ENCODE data around the gene FBXO11. TPM values are rescaled to one million over a fixed set of nuclear protein-coding genes. Genes with fewer than 3 reads are reported as not detected.
"Not testable (repeated sequence)": the region's sequence is repeated elsewhere in the genome, so short reads cannot be mapped to it uniquely, and the experiment has no call there.

Gene FBXO11
- total RNA-seq, 2 experiments from 2014 or later, result 33.0 to 40.3 TPM

DNA sequence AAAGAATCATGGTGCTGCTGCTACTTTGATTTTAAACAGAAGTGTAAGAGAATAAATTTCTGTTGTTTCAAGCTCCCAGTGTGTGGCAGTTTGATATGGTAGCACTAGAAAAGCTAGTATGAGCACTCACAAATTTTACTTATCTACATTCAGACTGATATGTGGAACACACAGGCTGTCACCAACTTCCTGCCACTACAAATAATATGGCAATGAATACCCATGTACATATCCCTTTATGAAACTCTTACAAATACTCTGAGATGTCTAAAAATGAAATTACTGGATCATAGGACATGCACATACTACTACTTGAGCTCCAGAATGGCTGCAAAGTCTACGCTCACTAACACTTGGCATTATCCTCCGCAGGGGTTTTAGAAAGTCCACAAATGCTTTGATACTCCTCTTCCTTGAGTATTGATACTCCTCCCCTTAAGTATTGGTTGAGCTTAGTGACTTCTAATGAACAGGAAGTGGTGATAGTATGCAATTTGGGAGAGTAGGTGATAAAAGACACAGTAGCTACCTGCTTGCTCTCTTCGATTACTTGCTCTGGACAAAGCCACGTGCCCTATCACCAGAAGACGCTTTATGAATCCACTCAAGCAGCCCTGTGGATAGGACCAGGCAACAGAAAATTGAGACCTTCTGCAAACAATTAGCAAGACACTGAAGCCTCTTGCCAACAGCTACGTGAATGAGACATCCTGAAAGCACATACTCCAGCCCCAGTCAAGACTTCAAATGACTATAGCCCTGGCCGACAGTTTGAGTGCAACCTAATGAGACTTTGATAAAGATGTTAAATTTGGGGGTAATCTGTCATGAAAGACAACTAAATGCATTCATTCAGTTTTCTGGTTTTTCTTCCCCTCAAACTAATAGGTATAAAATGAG is 35.4 kb downstream of the FBXO11 start:
- intact Hi-C loops (cut with DNase I, micrococcal nuclease), result no loop called here
- ATAC-seq (peak; percentile 68), DNase-seq (no peak)
- CTCF ChIA-PET, result interaction anchor here (0.6 to 2.5 kb wide), 10 partner anchors 8 to 238 kb away, joined by 3 to 16 read pairs (median 4); partner anchors contain the start of gene FBXO11
- POLR2A ChIA-PET, result no interaction called here
- peaks cover 38% of the 10 kb centered on the region for H3K36me3 Mint-ChIP-seq (ENCODE audit: low read depth)
- H3K27ac Mint-ChIP-seq, result peak overlapping the region; percentile 76
- H3K9me3 Mint-ChIP-seq (ENCODE audit: low read depth), result no peaks in the 10 kb centered on the region
- H3K27me3 Mint-ChIP-seq, result no peaks in the 10 kb centered on the region
- no peak overlapping the region for H3K4me3 Mint-ChIP-seq
- peaks cover 85% of the 10 kb centered on the region for H3K4me1 Mint-ChIP-seq

DNA sequence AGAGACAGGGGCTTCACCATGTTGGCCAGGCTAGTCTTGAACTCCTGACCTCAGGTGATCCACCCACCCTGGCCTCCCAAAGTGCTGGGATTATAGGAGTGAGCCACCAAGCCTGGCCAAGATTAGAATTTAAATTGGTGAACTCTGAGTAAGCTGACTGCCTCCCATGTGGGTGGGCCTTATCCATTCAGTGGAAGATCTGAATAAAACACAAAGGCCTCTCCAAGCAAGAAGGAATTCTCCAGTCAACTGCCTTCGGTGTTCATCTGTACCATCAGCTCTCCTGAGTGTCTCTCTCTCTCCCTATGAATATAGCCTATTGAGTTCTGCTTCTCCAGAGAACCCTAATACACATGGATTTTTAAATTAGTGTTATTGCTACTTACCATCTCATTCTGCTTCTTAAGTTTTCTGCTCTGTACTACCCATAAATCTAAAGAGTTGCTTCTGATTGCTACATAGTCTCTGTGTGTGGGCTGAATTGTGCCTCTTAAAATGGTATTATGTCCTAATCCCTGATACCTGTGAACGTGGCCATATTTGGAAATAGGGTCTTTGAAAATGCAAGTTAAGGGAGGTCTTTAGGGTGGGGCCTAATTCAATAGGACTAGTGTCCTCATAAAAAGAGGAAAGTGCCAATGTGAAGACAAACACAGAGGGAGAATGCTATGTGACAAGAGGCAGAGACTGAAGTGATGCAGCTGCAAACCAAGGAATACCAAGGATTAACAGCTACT is 36.3 kb downstream of the FBXO11 start:
- DNase-seq (no peak), ATAC-seq (no peak)
- ChIA-PET CTCF (interaction anchor here (0.6 to 2.5 kb wide), 7 partner anchors 11 to 239 kb away, joined by 3 to 16 read pairs (median 4); no protein-coding TSS in a partner anchor), POLR2A (no interaction called here)
- H3K9me3 Mint-ChIP-seq (ENCODE audit: low read depth), result no peaks in the 10 kb centered on the region
- no peak overlapping the region for H3K4me3 Mint-ChIP-seq
- peaks cover 36% of the 10 kb centered on the region for H3K36me3 Mint-ChIP-seq (ENCODE audit: low read depth)
- intact Hi-C loops (cut with DNase I, micrococcal nuclease), result no loop called here
- no peaks in the 10 kb centered on the region for H3K27me3 Mint-ChIP-seq
- H3K4me1 Mint-ChIP-seq, result peaks cover 87% of the 10 kb centered on the region
- peak overlapping the region; percentile 32 for H3K27ac Mint-ChIP-seq

GRCh38 chr2:47868611-47869352 is 37.5 kb downstream of the FBXO11 start:
- intact Hi-C loops (cut with DNase I, micrococcal nuclease), result no loop called here
- DNase-seq (no peak), ATAC-seq (no peak)
- ChIA-PET POLR2A (no interaction called here), CTCF (interaction anchor here (0.6 to 1.8 kb wide), 4 partner anchors 7 to 15 kb away, joined by 3 to 4 read pairs (median 4); no protein-coding TSS in a partner anchor)
- H3K27me3 Mint-ChIP-seq, result no peaks in the 10 kb centered on the region
- H3K4me1 Mint-ChIP-seq, result peaks cover 89% of the 10 kb centered on the region
- peak overlapping the region; percentile 37 for H3K27ac Mint-ChIP-seq
- no peaks in the 10 kb centered on the region for H3K9me3 Mint-ChIP-seq (ENCODE audit: low read depth)
- H3K36me3 Mint-ChIP-seq (ENCODE audit: low read depth), result peaks cover 36% of the 10 kb centered on the region
- H3K4me3 Mint-ChIP-seq, result no peak overlapping the region

- Mint-ChIP-seq H3K9me3 (ENCODE audit: low read depth) (no peaks in the 10 kb centered on the region), H3K4me3 (no peak overlapping the region), H3K36me3 (ENCODE audit: low read depth) (peaks cover 31% of the 10 kb centered on the region), H3K27ac (peak overlapping the region; percentile 24), H3K27me3 (no peaks in the 10 kb centered on the region), H3K4me1 (peaks cover 85% of the 10 kb centered on the region)
- ATAC-seq (no peak), DNase-seq (no peak)
- intact Hi-C loops (cut with DNase I, micrococcal nuclease), result no loop called here
- ChIA-PET POLR2A (no interaction called here), CTCF (interaction anchor here (0.6 to 1.8 kb wide), 6 partner anchors 9 to 385 kb away, joined by 3 to 10 read pairs (median 4); no protein-coding TSS in a partner anchor)
Measured at GRCh38 chr2:47867205-47867604, 39.1 kb downstream of the FBXO11 start.

DNA sequence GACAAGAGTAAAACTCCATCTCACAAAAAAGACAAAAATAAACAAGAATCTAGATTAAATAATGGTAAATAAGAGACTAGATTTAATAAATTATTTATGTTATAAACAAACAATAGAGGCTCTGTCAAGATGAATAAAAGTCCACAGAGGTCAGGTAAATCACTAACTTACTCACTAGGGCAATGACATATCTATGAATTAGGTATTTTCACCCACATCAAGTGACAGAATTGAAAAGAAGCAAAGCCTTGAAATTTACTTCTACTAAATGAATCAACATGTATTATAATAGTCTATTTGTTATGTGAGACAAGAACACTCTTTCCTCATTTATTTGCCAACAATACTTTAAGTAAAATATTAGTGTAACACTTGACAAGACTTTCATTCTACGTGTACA is 41.7 kb downstream of the FBXO11 start:
- DNase-seq, result no peak

DNA sequence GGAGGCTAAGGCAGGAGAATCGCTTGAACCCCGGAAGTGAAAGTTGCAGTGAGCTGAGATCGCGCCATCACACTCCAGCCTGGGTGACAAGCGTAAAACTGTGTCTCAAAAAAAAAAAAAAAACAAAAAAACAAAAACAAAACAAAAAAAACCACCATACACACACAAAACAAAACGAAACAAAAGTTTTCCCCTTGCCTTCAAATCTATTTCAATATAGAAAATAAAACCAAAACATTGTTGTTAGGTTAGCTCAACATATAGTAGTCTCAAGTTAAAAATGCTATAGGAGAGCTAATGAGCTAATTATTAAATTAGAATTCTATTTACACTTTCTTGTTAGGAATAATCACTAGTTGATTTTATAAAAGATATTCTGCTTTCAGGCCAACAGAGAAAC is 43.3 kb downstream of the FBXO11 start:
- peaks cover 63% of the 10 kb centered on the region for H3K4me1 Mint-ChIP-seq
- no peak overlapping the region for H3K27ac Mint-ChIP-seq
- ATAC-seq, result no peak
- ChIA-PET CTCF (interaction anchor here (0.7 to 1.6 kb wide), 4 partner anchors 9 to 243 kb away, joined by 3 to 5 read pairs (median 4); no protein-coding TSS in a partner anchor), POLR2A (interaction anchor here (0.7 kb wide), 1 partner anchor 11 kb away, joined by 3 read pairs; no protein-coding TSS in a partner anchor)
- peaks cover 8% of the 10 kb centered on the region for H3K36me3 Mint-ChIP-seq (ENCODE audit: low read depth)
- DNase-seq, result no peak
- no peaks in the 10 kb centered on the region for H3K9me3 Mint-ChIP-seq (ENCODE audit: low read depth)
- H3K27me3 Mint-ChIP-seq, result no peaks in the 10 kb centered on the region
- intact Hi-C loops (cut with DNase I, micrococcal nuclease), result loop anchor here in 1 of 2 experiments (2.0 kb wide), 1 partner anchor 558 kb away; no protein-coding TSS in a partner anchor
- no peak overlapping the region for H3K4me3 Mint-ChIP-seq

More for the DNA sequence above, 41.7 kb downstream of the FBXO11 start:
- Mint-ChIP-seq H3K27me3 (no peaks in the 10 kb centered on the region), H3K4me3 (no peak overlapping the region), H3K27ac (no peak overlapping the region), H3K9me3 (ENCODE audit: low read depth) (no peaks in the 10 kb centered on the region), H3K4me1 (peaks cover 74% of the 10 kb centered on the region), H3K36me3 (ENCODE audit: low read depth) (peaks cover 18% of the 10 kb centered on the region)
- POLR2A ChIA-PET, result no interaction called here
- CTCF ChIA-PET, result interaction anchor here (1.2 kb wide), 1 partner anchor 43 kb away, joined by 3 read pairs; no protein-coding TSS in a partner anchor
- no peak for ATAC-seq
- intact Hi-C loops (cut with DNase I, micrococcal nuclease), result no loop called here

- POLR2A ChIA-PET, DNase-seq: not testable (repeated sequence)
- CTCF ChIA-PET, result interaction anchor here (0.9 to 1.3 kb wide), 3 partner anchors 10 to 36 kb away, joined by 4 to 5 read pairs (median 4); no protein-coding TSS in a partner anchor
Measured at GRCh38 chr2:47853067-47853777, 53.1 kb downstream of the FBXO11 start.

GRCh38 chr2:47850198-47850597 is 56.1 kb downstream of the FBXO11 start:
- Mint-ChIP-seq H3K27ac (peak overlapping the region; percentile 21), H3K36me3 (ENCODE audit: low read depth) (peaks cover 8% of the 10 kb centered on the region)
- intact Hi-C loops (cut with DNase I, micrococcal nuclease), result no loop called here

More at GRCh38 chr2:47853067-47853777, 53.1 kb downstream of the FBXO11 start:
- H3K36me3 Mint-ChIP-seq (ENCODE audit: low read depth); H3K27ac Mint-ChIP-seq; H3K9me3 Mint-ChIP-seq (ENCODE audit: low read depth); intact Hi-C loops (cut with DNase I, micrococcal nuclease); H3K4me3 Mint-ChIP-seq; H3K27me3 Mint-ChIP-seq; ATAC-seq: not testable (repeated sequence)
- H3K4me1 Mint-ChIP-seq, result peaks cover 58% of the 10 kb centered on the region

GRCh38 chr2:47849368-47849767 is 56.9 kb downstream of the FBXO11 start:
- POLR2A ChIA-PET, result no interaction called here
- Mint-ChIP-seq H3K27ac (no peak overlapping the region), H3K36me3 (ENCODE audit: low read depth) (peaks cover 8% of the 10 kb centered on the region), H3K4me1 (peaks cover 44% of the 10 kb centered on the region), H3K4me3 (no peak overlapping the region), H3K27me3 (no peaks in the 10 kb centered on the region), H3K9me3 (ENCODE audit: low read depth) (no peaks in the 10 kb centered on the region)
- intact Hi-C loops (cut with DNase I, micrococcal nuclease), result no loop called here
- no peak for DNase-seq
- CTCF ChIA-PET, result interaction anchor here (0.7 to 0.8 kb wide), 2 partner anchors 402 to 1928 kb away, joined by 3 read pairs; no protein-coding TSS in a partner anchor
- no peak for ATAC-seq

More at GRCh38 chr2:47850198-47850597, 56.1 kb downstream of the FBXO11 start:
- peaks cover 39% of the 10 kb centered on the region for H3K4me1 Mint-ChIP-seq
- no peaks in the 10 kb centered on the region for H3K27me3 Mint-ChIP-seq
- no peak overlapping the region for H3K4me3 Mint-ChIP-seq
- DNase-seq (no peak), ATAC-seq (peak; percentile 26)
- H3K9me3 Mint-ChIP-seq (ENCODE audit: low read depth), result no peaks in the 10 kb centered on the region
- ChIA-PET CTCF (interaction anchor here (1.1 to 1.2 kb wide), 2 partner anchors 8 to 10 kb away, joined by 3 read pairs; no protein-coding TSS in a partner anchor), POLR2A (no interaction called here)

DNA sequence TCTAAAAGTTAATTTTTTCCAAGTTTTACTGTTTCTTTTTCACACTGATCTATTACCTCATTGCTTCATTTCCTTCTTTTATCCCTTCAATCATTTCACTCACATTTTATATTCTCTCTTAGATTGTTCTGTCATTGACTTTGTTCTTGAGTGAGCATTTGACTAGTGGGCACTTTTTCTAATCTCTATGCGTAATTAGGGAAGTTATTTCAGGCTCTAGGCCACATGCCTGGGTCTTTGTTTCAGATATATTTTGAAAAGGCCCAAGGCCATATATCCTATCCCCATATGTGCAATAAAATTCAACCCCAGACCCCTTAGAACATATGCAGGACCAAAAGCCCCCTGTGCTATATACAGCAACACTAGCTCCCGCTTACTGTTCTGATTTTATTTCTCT is 62.1 kb downstream of the FBXO11 start:
- Mint-ChIP-seq H3K27me3 (no peaks in the 10 kb centered on the region), H3K27ac (peak overlapping the region; percentile 2), H3K36me3 (ENCODE audit: low read depth) (peaks cover 10% of the 10 kb centered on the region), H3K4me1 (peaks cover 35% of the 10 kb centered on the region), H3K9me3 (ENCODE audit: low read depth) (no peaks in the 10 kb centered on the region), H3K4me3 (no peak overlapping the region)
- DNase-seq (no peak), ATAC-seq (no peak)
- CTCF ChIA-PET, result interaction anchor here (0.6 kb wide), 1 partner anchor 58 kb away, joined by 4 read pairs; no protein-coding TSS in a partner anchor
- intact Hi-C loops (cut with DNase I, micrococcal nuclease), result no loop called here
- POLR2A ChIA-PET, result no interaction called here
